HFFc6 (cell line): ENCODE measurements around the gene ZNF605. TPM values are rescaled to one million over a fixed set of nuclear protein-coding genes. Genes with fewer than 3 reads are reported as not detected.
"Not testable (repeated sequence)": the region's sequence is repeated elsewhere in the genome, so short reads cannot be mapped to it uniquely, and the experiment has no call there.

Experiments used
- DNase-seq: peaks from one replicate; pipeline ENCODE4 v3.0.0-alpha.2; 2018
- H3K27ac Mint-ChIP-seq: 2 replicates; pipeline ENCODE4 v1.8.0; 2020; ENCODE audit warnings: mild to moderate bottlenecking, mixed read lengths
- H3K27me3 Mint-ChIP-seq: 2 replicates; pipeline ENCODE4 v1.8.0; 2021; ENCODE audit warnings: mild to moderate bottlenecking, moderate library complexity, mixed read lengths; ENCODE audit not compliant: insufficient read depth
- H3K36me3 Mint-ChIP-seq: 2 replicates; pipeline ENCODE4 v1.8.0; 2021; ENCODE audit warnings: low read depth, mixed read lengths
- H3K4me1 Mint-ChIP-seq: 2 replicates; pipeline ENCODE4 v1.8.0; 2020; ENCODE audit warnings: low read depth, mixed read lengths
- H3K4me3 Mint-ChIP-seq: 2 replicates; pipeline ENCODE4 v1.8.0; 2020; ENCODE audit warnings: mild to moderate bottlenecking, moderate library complexity, mixed read lengths
- H3K9me3 Mint-ChIP-seq: 2 replicates; pipeline ENCODE4 v1.8.0; 2020; ENCODE audit warnings: mild to moderate bottlenecking, mixed read lengths
- total RNA-seq, 6 experiments: library from RNA; stranded (reverse); fragmentation: NEBNext Ultra II Directional; extraction: Animal tissue kit (Norgen Biotek cat#: 25700); gene quantifications; 2 replicates in 1 of 6; 3 replicates in 5 of 6; pipeline ENCODE4 v1.2.3, GENCODE V29; 2021
- TF ChIP-seq, protein P1 (sequence below): fragments of 200-600 bp; sonication (generic); IDR thresholded peaks from 2 replicates; pipeline ENCODE4 v1.5.0; 2021; ENCODE audit warnings: antibody characterized with exemption, mild to moderate bottlenecking

ZNF605 gene
- total RNA-seq, 6 experiments from 2014 or later, result 6.2 to 11.8 (median 7.6) TPM

DNA sequence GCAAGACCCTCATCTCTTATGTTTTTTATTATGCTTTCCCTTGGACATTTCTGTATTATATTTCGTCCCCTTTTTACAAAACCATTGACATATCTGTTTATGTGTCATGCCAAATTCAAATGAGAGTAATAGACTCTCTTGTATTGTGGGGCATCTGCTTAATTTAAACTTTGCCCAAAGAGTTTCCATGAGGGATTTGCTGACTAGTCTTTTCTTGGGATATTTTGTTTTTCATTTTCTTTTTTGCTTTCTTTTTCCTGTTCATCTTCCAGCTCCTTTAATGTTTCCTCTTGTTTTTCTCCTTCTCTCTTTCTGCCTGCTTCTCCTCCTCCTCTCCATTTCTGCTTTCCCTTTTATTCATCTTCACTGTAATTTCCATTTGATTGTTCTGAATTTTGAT, 16.3 kb upstream of the ZNF605 start:
- Mint-ChIP-seq H3K36me3 (peaks cover 21% of the 10 kb centered on the region; the same call in 1 of the 2 replicates), H3K4me1 (no peaks in the 10 kb centered on the region), H3K27me3 (peaks cover 1% of the 10 kb centered on the region; the same call in 1 of the 2 replicates), H3K27ac (no peak overlapping the region), H3K4me3 (no peak overlapping the region), H3K9me3 (peaks cover 71% of the 10 kb centered on the region)
- no peak for DNase-seq
- TF ChIP-seq, protein P1, sequence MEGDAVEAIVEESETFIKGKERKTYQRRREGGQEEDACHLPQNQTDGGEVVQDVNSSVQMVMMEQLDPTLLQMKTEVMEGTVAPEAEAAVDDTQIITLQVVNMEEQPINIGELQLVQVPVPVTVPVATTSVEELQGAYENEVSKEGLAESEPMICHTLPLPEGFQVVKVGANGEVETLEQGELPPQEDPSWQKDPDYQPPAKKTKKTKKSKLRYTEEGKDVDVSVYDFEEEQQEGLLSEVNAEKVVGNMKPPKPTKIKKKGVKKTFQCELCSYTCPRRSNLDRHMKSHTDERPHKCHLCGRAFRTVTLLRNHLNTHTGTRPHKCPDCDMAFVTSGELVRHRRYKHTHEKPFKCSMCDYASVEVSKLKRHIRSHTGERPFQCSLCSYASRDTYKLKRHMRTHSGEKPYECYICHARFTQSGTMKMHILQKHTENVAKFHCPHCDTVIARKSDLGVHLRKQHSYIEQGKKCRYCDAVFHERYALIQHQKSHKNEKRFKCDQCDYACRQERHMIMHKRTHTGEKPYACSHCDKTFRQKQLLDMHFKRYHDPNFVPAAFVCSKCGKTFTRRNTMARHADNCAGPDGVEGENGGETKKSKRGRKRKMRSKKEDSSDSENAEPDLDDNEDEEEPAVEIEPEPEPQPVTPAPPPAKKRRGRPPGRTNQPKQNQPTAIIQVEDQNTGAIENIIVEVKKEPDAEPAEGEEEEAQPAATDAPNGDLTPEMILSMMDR, result no peak

DNA sequence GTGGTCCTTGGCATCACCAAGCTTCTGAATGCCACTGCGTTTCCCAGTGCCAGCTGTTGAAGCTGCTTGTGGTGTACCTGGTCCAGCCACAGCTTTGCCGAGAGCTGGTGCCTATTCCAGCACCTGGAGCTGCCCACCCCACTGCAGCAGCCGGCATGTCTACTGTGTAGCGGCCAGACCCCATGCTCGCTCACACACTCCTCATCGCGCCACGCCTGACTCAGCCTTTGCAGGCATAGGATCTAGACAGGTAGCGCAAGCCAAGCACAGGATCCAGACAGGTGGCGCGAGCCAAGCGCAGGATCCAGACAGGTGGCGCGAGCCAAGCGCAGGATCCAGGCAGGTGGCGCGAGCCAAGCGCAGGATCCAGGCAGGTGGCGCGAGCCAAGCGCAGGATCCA, 11.6 kb upstream of the ZNF605 start:
- H3K36me3 Mint-ChIP-seq, result peaks cover 31% of the 10 kb centered on the region
- no peak for DNase-seq

DNA sequence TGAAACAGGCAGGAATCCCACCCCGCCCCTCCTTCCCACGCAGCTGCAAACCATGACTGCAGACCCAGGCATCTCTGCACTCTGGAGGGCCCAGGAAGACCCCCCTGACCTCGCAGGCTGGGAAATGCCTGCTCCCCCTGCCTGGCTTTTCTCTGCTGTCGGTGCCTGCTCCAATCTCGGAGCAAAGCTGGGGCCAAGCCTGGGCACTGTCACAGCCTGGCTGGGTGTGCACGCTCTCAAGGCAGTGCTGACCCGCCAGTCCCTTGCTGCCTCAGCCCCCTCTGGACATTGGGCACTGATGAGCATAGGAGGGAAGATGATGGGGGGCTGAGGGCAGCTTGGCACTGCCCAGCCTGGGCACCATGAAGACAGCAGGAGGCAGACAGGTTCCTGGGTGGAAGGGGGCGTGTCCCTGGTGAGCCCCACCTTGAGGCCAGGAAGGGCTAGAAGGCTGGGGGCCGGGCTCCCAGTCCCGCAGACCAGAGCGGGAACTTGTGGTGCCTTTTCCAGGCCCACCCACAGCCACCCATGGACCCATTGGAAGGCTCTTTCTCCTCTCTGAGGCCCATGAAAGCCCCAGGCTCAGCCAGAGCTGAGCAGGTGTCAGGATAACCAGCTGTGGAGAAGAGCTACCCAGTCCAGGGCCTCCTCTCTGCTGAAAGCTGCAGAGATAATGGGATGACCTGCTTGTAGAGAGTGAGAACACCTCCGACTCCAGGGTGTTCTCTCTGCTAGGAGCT, 10.7 kb upstream of the ZNF605 start:
- H3K4me1 Mint-ChIP-seq, result no peaks in the 10 kb centered on the region
- peaks cover 54% of the 10 kb centered on the region for H3K9me3 Mint-ChIP-seq
- no peak for DNase-seq
- H3K36me3 Mint-ChIP-seq, result peaks cover 23% of the 10 kb centered on the region
- H3K4me3 Mint-ChIP-seq, result no peak overlapping the region
- TF ChIP-seq, protein P1, result no peak
- no peak overlapping the region for H3K27ac Mint-ChIP-seq
- H3K27me3 Mint-ChIP-seq, result peaks cover 1% of the 10 kb centered on the region; the same call in 1 of the 2 replicates

More for the DNA sequence above, 11.6 kb upstream of the ZNF605 start:
- H3K9me3 Mint-ChIP-seq, result peaks cover 63% of the 10 kb centered on the region
- peaks cover 1% of the 10 kb centered on the region; the same call in 1 of the 2 replicates for H3K27me3 Mint-ChIP-seq
- H3K4me3 Mint-ChIP-seq, result no peak overlapping the region
- TF ChIP-seq, protein P1, result no peak
- no peak overlapping the region for H3K27ac Mint-ChIP-seq
- H3K4me1 Mint-ChIP-seq, result no peaks in the 10 kb centered on the region

DNA sequence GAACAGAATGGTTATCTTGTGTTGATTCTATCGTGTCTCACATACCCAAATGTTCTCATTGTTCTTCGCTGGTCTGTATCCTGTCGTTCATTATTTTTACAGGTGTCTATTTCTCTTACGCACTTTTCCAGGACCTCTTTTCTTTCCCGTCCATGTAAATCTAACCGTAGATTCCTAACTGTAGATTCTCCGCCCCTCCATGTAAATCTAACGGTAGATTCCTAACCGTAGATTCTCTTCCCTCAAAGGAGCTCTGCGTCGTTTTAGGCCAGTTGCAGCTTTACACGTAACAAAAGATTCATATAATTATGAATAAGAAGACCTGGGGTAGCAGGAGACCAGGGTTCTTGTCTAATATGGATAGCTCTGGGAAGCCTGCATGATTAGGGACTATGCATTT, 9.7 kb upstream of the ZNF605 start:
- Mint-ChIP-seq H3K4me3 (no peak overlapping the region), H3K4me1 (no peaks in the 10 kb centered on the region), H3K9me3 (peaks cover 51% of the 10 kb centered on the region), H3K27me3 (no peaks in the 10 kb centered on the region), H3K36me3 (peaks cover 28% of the 10 kb centered on the region), H3K27ac (no peak overlapping the region)
- TF ChIP-seq, protein P1, result no peak
- DNase-seq, result no peak

DNA sequence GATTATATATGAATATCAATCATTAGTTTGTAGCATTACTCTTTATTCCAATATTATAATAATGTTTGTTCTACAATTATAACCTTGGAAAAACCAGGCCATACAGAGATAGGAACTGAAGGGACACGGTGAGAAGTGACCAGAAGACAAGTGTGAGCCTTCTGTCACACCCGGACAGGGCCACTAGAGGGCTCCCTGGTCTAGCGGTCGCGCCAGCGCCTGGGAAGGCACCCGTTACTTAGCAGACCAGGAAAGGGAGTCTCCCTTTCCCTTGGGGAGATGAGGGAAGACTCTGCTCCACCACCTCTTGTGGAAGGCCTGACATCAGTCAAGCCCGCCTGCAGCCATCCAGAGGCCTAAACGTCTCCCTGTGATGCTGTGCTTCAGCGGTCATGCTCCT, 7.8 kb upstream of the ZNF605 start:
- not testable (repeated sequence) for H3K4me1 Mint-ChIP-seq, H3K27me3 Mint-ChIP-seq, H3K4me3 Mint-ChIP-seq, H3K27ac Mint-ChIP-seq, DNase-seq
- peaks cover 38% of the 10 kb centered on the region for H3K36me3 Mint-ChIP-seq
- peaks cover 48% of the 10 kb centered on the region for H3K9me3 Mint-ChIP-seq
- TF ChIP-seq, protein P1, result peak; percentile 34

DNA sequence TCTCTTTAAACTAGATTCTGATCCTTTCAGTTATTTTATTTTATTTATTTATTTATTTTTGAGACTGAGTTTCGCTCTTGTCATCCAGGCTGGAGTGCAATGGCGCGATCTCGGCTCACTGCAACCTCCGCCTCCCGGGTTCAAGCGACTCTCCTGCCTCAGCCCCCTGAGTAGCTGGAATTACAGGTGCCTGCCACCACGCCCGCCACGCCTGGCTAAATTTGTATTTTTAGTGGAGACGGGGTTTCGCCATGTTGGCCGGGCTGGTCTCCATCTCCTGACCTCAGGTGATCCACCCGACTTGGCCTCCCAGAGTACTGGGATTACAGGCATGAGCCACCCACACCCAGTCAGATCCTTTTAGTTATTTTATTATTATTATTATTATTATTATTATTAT, 5.7 kb upstream of the ZNF605 start:
- Mint-ChIP-seq H3K36me3 (peaks cover 38% of the 10 kb centered on the region), H3K9me3 (peaks cover 49% of the 10 kb centered on the region)
- DNase-seq, H3K4me1 Mint-ChIP-seq, H3K27ac Mint-ChIP-seq, H3K27me3 Mint-ChIP-seq, H3K4me3 Mint-ChIP-seq: not testable (repeated sequence)
